Lower leg skin (tissue), 3 donors: ENCODE measurements around the gene TMEM212.
A peak's percentile ranks its signal among the peaks of the same experiment; 100 is the strongest.

Source experiments
- POLR2A ChIP-seq, 2 donors: fragments of 450-650 bp; IDR thresholded peaks; one replicate each; pipeline ENCODE4 v1.6.1; 2016 to 2017; ENCODE audit warnings: antibody characterized with exemption in 2 of 2, mild to moderate bottlenecking in 1 of 2, moderate library complexity in 1 of 2
- TF ChIP-seq, protein P1 (sequence below), 3 donors: fragments of 450-650 bp; IDR thresholded peaks; one replicate each; pipeline ENCODE4 v1.5.1; 2016; ENCODE audit warnings: antibody characterized with exemption in 3 of 3, mild to moderate bottlenecking in 3 of 3, moderate library complexity in 2 of 3

DNA sequence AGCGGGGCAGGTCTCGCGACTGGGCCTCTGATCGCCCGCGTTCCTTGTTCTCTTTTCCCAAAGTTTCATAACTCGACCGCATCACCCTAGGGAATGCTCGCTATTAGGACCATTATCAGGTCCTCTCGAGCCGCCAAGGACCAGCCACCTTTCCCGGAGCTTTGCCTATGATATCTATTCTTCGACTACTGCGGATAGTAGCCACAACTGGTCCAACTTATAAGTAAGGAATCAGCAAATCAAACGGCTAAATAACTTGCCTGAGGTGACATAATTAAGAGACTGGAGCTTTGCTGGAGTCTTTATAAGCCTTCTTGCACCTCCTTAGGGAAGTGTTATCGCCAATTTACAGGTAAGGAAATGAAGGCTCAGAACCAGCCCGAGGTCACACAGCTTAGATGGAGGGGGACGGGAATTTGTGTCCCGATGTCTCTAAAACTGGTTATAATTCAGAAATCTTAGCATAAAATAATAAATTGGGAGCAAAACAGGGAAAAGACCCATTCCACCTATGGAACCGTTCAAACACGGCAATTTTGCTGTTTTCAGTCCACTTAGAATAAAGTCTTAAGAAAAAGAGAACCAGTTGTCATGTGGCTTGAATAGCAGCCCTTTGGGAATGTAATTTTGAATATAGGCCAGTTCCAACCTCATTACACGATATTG is 32.4 kb upstream of the TMEM212 start:
- TF ChIP-seq, protein P1, sequence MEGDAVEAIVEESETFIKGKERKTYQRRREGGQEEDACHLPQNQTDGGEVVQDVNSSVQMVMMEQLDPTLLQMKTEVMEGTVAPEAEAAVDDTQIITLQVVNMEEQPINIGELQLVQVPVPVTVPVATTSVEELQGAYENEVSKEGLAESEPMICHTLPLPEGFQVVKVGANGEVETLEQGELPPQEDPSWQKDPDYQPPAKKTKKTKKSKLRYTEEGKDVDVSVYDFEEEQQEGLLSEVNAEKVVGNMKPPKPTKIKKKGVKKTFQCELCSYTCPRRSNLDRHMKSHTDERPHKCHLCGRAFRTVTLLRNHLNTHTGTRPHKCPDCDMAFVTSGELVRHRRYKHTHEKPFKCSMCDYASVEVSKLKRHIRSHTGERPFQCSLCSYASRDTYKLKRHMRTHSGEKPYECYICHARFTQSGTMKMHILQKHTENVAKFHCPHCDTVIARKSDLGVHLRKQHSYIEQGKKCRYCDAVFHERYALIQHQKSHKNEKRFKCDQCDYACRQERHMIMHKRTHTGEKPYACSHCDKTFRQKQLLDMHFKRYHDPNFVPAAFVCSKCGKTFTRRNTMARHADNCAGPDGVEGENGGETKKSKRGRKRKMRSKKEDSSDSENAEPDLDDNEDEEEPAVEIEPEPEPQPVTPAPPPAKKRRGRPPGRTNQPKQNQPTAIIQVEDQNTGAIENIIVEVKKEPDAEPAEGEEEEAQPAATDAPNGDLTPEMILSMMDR (IDR thresholded peaks at IDR 0.05), result no peak
- peak in 1 of 2 donors; percentile 41 for TF ChIP-seq POLR2A (IDR thresholded peaks at IDR 0.05)
